Cardiac septum (tissue), 1 donor: Measurements from ENCODE around the gene SDR39U1. TPM values are rescaled to one million over a fixed set of nuclear protein-coding genes. Genes with fewer than 3 reads are reported as not detected.

Source experiments
- DNase-seq: peaks from one replicate; pipeline ENCODE4 v3.0.0-alpha.2; 2020; ENCODE audit warnings: low spot score
- intact Hi-C: fragments of 100-400 bp; cut with DNase I; formaldehyde crosslinking; loops from one replicate; pipeline ENCODE4 v1.14.0; 2022
- total RNA-seq: library from RNA; stranded (reverse); fragmentation: NEBNext Ultra II Directional; extraction: Animal tissue kit (Norgen Biotek cat#: 25700); gene quantifications from one replicate; pipeline ENCODE4 v1.2.1, GENCODE V29; 2021
- donor health status: DM: no; HTN: no; CAD: no.

Gene SDR39U1
- total RNA-seq, 1 donor from 2014 or later, result 58.5 TPM

DNA sequence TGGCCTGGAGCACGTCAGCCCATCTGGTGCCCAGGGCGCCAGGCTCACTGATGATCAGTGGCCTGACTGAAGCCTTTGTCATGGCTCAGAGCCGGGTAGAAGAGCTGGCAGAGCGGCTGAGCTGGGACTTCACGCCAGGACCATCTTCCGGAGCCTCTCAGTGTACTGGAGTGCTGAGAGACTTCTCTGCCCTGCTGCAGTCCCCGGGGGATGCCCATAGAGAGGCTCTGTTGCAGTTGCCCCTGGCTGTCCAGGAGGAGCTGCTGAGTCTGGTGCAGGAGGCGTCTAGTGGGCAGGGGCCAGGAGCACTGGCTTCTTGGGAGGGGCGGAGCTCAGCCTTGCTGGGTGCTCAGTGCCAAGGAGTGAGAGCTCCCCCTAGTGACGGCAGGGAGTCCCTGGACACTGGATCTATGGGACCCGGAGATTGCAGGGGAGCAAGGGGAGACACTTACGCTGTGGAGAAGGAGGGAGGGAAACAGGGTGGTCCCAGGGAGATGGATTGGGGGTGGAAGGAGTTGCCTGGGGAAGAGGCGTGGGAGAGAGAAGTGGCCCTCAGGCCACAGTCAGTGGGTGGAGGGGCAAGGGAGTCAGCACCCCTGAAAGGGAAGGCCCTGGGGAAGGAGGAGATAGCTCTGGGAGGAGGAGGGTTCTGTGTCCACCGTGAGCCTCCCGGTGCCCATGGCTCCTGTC, 10.9 kb downstream of the SDR39U1 start:
- DNase-seq, result peak; percentile 95
- intact Hi-C loops, result loop anchor here (1.0 to 5.0 kb wide), 2 partner anchors 65 to 189 kb away; partner anchors contain the start of gene TINF2

- intact Hi-C loops, result loop anchor here (1.0 to 5.0 kb wide), 2 partner anchors 65 to 189 kb away; partner anchors contain the start of gene TINF2
- no peak for DNase-seq
Observed at GRCh38 chr14:24430682-24431568, 11.7 kb downstream of the SDR39U1 start.

DNA sequence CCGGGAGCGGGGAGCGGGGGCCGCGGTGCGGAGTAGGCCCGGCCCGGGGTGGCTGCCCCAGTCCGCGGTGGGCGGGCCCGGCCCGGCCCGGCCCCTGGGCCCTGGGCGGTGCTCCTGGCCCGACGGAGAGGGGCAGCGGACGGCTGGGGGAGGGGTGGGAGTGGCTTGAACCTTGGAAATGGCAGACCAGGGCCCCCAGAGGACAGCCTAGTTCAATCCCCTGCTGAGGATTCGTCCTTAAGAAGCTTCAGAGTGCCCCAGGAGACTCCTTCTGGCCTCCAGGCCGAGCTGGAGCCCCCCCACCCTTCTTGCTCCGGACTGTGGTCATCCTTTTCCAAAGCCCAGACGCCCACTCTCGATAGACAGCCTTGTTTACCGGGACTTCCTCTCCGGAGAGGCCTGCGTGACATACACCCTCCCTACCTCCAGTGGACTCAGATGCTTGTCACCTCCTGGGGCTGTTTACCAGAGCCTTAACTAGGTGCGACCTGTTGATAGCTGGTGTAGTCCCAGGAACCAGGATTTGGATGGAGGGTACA, 12.4 kb downstream of the SDR39U1 start:
- DNase-seq, result peak; percentile 91
- intact Hi-C loops, result loop anchor here (5.0 kb wide), 1 partner anchor 188 kb away; the partner anchor contains the start of gene TINF2

DNA sequence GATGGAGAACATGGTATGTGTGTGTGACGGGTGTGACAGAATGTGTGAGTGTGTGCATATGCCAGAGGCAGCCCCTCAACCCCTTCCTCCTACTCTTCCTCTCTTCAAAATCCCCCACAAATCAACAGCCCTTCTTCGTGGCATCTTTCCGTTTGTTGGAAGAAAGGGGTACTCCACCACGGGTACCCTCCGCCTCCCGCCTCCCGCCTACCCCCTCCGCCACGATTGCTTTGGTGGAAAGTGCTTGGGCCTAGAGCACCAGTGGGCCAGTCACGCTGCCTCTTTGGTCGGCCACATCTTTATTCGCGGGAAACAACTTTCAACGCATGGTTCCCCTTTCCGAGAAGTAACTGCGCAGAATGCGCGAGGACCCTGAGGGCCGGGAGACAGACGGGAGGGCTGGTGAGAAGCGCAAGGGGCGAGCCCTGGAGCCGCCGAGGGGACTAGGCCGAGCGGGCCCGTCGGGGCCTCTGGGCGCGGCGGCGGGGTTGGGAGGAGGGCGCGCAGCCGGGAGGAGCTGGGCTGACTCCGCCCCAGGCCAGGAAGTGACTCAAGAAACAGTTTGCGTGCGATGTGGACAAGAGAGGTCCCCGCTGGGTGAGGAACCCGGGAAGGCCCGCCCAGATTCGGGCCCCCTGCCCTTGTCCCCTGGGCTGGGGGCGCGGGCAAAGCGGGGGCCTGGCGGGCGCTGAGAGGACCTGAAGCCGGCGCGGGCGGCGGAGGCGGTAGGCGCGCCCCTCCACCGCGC, 13.0 kb downstream of the SDR39U1 start, which contains the start of the genes CBLN3 and KHNYN:
Gene CBLN3 (minus strand): TSS at position 274 of the 748 bp plus-strand sequence. CDS start 614 bp downstream, outside the sequence.
Gene KHNYN (plus strand): TSS at position 560 of the 748 bp plus-strand sequence. CDS start 777 bp downstream, outside the sequence.
- intact Hi-C loops, result loop anchor here (5.0 kb wide), 1 partner anchor 187 kb away; the partner anchor contains the start of gene TINF2
- peak; percentile 96 for DNase-seq

DNA sequence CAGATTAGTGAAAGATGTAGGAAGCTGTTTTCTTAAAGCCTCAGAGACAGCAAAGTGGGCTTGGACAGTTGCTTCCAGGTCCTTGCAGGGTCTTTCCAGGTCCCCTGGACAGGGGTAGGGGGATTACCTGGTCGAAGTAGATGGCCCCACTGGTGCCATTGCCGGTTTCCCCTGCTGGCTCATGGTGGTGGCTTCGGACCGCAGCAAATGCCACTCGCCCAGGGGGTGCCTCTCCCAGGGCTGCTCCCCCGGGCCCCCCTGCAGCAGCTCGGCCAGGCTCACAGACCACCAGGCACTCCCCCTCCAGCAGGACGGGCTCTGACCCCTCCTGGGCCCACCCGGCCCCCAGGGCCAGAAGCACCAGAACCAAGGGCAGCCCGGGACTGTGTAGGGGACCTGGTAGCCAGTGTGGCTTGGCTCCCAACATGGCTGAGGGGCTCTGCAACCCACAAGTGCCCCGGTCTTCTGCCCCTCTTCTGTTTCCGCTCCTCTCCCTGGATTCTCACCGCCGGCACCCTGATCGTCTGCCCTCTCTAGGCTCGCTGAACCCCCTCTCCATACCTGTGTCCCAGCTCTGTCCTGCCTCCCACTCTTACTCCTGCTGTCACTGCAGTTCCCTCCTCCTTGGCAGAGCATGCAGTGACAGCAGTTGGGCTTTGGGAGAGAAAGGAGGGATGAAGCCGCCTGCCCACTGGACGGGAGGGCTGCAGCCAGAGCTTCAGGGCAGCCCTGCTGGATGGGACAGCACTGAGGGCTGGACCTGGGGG, 13.8 kb downstream of the SDR39U1 start:
- no peak for DNase-seq
- intact Hi-C loops, result no loop called here

DNA sequence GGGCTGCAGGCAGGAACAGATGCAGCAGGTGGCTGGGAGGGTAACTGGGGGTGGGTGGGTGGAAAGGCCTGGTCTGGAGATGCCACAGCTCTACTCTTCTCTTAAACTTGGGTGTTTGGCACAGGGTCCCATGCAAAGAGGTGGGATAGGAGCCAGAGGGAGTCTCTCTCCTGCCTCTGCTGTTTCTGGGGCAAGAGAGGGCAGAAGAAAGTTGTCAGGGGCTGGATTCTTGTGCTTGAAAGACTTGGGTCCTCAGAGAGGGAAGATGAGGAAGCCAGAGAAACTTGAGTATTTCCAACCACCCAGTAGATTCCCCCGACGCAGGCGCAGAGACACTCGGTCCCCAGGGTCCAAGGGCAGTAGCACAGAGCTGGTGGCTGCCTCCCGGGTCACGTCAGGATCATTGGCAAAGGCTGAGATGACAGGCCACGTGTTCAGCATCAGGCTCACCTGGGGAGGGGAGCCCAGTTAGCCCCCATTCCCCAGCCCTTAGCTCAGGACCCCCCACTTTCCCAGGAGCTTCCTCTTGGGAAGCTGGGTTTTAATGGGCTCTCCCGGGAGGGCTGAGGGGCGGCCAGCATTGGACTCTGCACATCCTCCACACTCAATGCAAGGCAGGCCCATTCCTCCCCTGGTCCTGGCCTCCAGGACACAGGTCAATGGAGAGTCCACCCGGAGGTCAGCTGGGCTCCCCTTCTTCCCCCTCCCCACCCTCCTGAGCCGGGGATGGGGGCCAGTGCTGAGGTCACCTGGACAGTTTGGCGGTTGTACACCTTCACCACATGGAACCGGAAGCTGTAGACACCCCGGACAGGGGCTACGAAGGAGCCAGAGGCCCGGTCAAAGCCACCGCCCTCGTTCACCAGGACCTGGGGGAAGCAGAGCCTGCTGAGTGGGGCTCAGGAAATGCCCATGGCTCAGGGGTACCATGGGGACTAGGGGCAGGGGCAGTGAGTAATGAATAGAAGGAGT, 14.8 kb downstream of the SDR39U1 start:
- DNase-seq, result no peak
- intact Hi-C loops, result no loop called here

DNA sequence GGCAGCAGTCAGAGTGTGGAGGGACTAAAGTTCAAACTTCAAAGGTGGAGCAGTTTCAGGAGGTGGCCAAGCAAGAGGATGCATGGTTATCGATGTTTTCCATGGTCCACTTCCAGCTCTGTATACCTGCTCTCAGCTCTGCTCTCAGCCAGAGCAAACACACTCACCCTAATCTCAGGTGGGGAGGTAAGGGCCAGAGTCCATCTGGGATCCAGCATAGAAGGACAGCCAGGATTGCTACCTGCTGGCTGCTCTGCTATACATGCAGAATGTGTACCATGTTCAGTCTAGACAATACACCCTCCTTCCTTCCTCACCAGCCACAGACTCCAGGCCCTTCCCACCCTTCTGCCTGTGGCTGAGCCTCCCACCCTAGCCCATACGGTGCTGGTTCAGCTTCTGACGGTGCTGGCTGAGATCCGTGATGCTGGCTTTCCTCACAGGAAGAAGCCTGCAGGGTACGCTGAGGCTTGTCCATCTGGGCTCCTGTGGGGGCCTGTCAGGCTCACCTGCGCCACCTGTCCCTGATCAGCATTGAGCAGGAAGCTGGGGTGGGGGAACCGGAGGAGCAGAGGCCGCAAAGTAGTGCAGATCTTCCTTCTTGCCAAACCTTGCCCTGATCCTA, 15.6 kb downstream of the SDR39U1 start:
- intact Hi-C loops, result no loop called here
- DNase-seq, result no peak

- no peak for DNase-seq
- intact Hi-C loops, result no loop called here
Observed at GRCh38 chr14:24426150-24426911, 16.2 kb downstream of the SDR39U1 start.

DNA sequence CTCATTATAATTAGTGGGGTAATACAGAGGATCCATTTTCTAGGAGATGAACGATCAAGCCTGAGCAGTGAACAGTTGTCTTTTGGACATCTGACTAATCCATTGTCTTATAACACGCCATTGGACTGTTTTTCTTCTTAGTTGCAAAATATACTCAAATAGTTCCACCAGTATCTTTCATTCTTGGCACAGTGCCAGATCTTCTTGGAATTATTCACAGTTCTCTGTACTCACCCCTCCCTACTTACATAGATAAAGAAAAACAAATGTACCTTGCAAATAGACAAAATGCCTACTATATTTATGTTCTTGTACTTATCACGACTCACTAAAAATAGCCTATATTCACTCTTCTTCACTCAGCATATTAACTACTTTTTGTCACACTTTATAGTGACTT, 16.9 kb downstream of the SDR39U1 start:
- intact Hi-C loops, result no loop called here

DNA sequence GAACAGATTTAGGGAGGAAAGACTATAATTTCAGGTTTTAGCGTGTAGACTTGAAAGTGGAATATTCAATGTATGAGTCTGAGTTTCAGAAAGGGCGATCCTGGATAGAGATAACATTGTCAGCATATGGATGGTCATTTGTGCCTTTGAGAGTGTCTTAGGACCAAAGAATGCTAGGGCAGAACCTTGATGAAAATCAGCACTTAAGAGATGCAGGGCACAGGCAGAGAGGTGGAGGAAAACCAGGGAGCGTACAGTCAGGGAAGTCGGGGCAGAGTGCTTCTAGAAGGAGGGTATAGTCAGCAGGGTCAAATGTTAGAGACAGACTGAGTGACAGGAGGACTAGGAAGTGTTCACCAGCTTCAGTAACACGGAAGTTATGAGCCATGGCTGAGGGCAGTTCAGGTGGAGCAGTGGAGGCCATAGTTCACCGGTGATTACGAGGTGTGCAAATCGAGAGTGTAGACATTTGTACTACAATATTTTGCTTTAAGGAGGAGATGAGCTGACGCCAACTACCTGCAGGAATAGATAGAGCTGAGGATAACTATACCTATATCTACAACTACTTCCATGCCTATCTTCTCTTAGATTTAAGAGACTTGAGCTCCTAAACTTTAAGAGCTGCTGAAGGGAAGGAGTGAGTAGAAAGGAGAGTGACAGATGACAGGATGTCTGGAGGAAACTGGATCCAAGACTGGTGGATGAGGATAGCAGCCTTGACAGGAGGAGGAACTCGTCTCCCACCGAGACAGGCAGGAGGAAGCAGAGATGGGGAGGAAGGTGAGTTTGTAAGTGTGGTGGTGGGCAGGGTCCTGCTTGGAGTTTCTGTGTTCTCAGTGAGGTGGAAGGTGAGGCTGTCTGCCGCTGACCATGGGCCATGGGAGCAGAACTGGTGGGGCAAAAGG, 19.6 kb downstream of the SDR39U1 start:
- intact Hi-C loops, result no loop called here

More for the DNA sequence above, 16.9 kb downstream of the SDR39U1 start:
- DNase-seq, result no peak

DNA sequence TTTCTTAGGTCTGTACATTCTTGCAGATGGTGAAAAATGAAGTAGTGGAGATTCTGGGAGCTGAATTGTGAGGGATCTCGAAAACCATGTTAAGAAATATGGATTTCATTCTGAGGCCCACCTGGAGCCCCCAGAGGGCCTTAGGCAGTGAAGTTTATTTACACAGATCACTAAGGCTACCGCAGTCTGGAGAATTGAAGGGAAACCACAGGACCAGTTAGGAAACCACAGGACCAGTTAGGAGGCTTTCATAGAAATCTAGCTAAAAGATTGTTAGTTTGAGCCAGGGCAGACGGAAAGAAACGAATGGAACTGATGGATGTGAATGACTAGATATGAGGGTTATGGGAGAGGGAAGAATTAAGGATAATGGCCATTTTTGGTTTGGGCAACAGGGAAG, 20.3 kb downstream of the SDR39U1 start:
- intact Hi-C loops, result no loop called here
- no peak for DNase-seq

More for the DNA sequence above, 19.6 kb downstream of the SDR39U1 start:
- DNase-seq, result no peak

DNA sequence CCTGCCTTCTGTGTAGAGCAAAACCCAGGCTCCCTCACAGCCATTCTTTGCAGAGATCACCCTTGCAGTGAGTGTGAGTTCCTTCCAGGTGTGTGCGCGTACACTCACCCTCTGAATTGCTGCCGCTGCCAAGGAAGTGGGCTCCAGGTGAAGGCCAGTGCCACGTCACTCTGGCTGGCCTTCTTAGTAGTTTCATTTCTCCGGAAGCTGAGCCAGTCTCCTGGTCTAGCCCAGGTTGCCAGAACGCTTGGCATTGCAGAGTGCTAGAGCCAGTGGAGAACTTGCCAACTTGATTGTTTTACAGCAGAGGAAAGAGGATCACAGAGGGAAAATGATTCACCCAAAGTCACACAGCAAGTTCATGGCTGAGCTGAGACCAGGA, 24.1 kb downstream of the SDR39U1 start:
- DNase-seq, result no peak
- intact Hi-C loops, result no loop called here

GRCh38 chr14:24417832-24418491, 24.6 kb downstream of the SDR39U1 start:
- no peak for DNase-seq
- intact Hi-C loops, result no loop called here

DNA sequence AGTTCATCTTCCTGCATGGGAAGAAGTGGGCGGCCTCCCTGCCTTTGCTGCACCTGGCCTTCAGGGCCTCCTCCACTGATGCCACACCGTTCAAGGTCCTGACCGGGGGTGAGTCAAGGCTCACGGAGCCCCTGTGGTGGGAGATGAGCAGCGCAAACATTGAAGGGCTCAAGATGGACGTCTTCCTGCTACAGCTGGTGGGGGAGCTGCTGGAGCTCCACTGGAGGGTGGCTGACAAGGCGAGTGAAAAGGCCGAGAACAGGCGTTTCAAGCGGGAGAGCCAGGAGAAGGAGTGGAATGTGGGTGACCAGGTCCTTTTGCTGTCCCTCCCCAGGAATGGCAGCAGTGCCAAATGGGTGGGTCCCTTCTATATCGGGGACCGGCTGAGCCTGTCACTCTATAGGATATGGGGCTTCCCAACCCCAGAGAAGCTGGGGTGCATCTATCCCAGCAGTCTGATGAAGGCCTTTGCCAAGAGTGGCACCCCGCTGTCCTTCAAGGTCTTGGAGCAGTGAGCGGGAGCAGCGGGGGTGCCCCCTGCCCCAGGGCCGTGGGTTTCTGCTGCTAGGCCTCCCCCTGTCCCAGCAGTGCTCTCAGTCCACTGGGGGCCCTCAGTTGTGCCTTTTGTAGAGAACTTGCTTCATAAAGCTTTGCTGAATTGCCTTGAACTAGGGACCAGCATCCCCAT, 25.5 kb downstream of the SDR39U1 start:
- no peak for DNase-seq
- intact Hi-C loops, result no loop called here
